Suppressor macrophage treated with lipopolysaccharide for 4 hours (primary cell): Measurements from ENCODE around the gene KCP.

Experiments used
- DNase-seq: peaks from one replicate; pipeline ENCODE4 v3.0.0-alpha.2; 2020

The KCP gene

GRCh38 chr7:128852537-128853254, 57.8 kb downstream of the KCP start:
- no peak for DNase-seq

GRCh38 chr7:128849804-128850490, 60.6 kb downstream of the KCP start:
- no peak for DNase-seq

DNA sequence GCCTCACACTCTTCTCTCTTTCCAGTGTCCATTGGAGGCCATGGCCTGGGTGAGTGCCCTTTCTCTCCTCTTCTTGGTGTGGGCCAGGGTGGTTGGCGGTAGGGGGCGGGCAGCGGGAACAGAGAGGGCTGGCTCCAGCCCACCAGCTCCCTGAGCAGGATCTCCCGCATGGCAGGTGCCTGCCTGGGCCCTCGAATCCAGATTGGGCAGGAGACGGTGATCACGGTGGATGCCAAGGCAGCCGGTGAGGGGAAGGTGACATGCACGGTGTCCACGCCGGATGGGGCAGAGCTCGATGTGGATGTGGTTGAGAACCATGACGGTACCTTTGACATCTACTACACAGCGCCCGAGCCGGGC, 61.4 kb downstream of the KCP start:
- DNase-seq = no peak

DNA sequence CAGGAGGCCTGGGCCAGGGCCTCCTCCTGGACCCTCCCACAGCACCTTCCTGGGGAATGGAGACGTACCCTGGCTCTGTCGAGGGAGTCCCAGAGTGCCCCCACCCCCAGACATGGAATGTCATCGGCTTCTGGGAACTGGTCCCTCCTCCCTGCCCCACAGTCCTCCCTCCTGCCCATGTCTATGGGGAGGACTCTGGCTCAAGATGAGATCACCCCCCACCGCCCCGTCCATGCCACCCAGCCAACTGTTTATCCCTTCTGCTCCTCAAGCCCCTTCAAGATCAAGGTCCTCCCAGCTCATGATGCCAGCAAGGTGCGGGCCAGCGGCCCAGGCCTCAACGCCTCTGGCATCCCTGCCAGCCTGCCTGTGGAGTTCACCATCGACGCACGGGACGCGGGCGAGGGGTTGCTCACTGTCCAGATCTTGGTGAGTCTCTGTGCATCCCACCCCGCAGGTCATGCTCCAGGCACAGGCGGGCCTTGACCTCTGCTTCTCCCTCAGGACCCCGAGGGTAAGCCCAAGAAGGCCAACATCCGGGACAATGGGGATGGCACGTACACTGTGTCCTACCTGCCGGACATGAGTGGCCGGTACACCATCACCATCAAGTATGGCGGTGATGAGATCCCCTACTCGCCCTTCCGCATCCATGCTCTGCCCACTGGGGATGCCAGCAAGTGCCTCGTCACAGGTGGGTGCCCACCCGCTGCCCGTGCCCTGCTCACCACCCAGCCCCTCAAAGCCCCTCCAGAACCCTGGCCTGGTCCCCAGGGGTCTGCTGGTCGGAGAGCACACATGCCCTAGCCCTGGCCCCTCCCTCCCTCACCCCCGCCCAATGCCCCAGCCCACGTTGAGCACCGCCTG, 62.0 kb downstream of the KCP start:
- no peak for DNase-seq

DNA sequence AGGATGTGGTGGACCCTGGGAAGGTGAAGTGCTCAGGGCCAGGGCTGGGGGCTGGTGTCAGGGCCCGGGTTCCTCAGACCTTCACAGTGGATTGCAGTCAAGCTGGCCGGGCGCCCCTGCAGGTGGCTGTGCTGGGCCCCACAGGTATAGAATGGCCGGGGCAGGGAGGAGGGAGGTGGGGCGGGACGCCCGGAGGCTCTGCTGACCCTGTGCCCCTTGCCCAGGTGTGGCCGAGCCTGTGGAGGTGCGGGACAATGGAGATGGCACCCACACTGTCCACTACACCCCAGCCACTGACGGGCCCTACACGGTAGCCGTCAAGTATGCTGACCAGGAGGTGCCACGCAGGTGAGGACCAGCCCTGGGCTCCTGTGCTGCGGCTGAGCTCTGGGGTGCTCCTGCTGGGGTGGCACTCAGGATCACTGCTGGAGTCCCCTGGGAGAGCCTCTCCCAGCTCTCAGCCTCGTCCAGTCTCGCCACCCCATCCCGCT, 62.7 kb downstream of the KCP start:
- no peak for DNase-seq

- no peak for DNase-seq
Observed at GRCh38 chr7:128846781-128847444, 63.6 kb downstream of the KCP start.

- DNase-seq = no peak
Observed at GRCh38 chr7:128845987-128846386, 64.5 kb downstream of the KCP start.

DNA sequence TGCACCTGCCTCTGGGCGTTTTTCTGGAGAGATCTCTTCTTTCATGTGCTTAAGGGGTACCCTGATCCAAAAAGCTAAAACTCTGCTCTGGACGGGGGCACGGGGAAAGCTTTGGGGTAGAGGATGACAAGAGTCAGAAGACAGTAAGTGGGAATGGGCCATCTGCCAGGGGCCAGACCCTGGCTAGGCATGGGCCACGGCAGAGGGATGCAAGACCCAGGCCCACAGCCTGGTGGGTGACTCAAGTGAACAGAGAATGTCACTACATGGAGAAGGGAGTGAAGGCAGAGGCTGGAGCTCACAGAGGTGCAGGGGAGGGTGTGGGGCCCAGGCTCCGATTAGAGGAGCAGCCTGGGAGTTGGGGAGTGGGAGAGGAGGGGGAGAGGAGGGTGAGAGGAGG, 65.0 kb downstream of the KCP start:
- DNase-seq = no peak

DNA sequence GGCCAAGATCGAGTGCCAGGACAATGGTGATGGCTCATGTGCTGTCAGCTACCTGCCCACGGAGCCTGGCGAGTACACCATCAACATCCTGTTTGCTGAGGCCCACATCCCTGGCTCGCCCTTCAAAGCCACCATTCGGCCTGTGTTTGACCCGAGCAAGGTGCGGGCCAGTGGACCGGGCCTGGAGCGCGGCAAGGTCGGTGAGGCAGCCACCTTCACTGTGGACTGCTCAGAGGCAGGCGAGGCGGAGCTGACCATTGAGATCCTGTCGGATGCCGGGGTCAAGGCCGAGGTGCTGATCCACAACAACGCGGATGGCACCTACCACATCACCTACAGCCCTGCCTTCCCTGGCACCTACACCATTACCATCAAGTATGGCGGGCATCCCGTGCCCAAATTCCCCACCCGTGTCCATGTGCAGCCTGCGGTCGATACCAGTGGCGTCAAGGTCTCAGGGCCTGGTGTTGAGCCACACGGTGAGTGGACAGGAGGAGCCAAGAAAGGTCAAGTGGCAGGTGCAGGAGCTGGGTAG, 65.7 kb downstream of the KCP start:
- DNase-seq = no peak

- no peak for DNase-seq
Observed at GRCh38 chr7:128843938-128844621, 66.4 kb downstream of the KCP start.

DNA sequence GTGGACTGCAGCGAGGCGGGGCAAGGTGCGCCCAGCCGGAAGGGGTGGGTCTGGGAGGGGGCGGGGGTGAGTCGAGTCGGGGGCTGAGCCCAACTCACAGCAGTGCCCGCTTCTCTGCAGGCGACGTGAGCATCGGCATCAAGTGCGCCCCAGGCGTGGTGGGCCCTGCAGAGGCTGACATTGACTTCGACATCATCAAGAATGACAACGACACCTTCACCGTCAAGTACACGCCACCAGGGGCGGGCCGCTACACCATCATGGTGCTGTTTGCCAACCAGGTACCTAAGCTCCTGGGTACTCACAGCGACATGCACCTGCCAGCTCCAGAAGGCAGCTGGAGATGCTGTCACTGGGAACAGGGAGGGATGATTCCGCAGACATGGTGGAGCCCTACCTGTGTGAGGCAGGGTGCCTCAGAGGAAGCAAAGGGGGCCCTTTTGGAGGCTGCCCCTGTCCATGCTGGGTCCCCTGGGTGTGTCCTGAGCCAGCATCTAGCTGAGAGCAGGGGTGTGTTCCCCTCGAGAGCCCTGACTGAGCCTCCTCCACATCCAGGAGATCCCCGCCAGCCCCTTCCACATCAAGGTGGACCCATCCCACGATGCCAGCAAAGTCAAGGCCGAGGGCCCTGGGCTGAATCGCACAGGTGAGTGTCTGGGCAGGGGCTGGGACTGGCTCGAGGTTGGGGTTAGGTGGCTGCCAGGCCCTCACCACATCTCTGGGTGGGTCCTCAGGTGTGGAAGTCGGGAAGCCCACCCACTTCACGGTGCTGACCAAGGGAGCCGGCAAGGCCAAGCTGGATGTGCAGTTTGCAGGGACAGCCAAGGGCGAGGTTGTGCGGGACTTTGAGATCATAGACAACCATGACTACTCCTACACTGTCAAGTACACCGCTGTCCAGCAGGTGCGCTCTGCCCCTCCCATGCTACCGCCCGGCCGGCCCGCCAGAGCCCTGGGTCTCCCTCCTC, 67.6 kb downstream of the KCP start:
- no peak for DNase-seq

DNA sequence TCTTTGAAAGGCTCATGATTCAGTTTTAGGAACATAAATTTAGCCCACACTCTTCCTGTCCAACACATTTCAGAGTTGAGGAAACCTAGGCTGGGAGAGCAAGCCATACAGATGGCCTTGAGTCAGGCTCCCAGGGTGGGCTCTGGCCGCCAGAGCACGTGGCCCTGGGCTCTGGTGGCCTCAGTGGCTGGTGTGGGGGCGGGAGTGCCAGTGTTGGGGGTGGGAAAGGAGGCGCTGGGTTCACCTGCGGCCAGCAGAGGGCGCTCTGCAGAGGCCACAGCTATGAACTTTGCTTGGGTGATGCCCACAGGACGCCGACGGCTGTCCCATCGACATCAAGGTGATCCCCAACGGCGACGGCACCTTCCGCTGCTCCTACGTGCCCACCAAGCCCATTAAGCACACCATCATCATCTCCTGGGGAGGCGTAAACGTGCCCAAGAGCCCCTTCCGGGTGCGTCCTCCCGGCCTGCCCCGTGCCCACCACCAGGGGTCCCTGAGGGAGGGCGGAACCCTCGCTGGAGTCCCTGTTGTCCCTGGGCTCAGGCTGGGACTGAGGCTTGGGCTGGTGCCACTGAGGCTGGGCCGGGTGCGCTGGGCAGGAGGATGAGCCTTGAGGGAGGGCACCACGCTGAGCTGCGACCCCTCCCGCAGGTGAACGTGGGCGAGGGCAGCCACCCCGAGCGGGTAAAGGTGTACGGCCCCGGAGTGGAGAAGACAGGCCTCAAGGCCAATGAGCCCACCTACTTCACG, 68.4 kb downstream of the KCP start:
- peak; percentile 63 for DNase-seq

- DNase-seq = no peak
Observed at GRCh38 chr7:128841171-128841690, 69.3 kb downstream of the KCP start.

DNA sequence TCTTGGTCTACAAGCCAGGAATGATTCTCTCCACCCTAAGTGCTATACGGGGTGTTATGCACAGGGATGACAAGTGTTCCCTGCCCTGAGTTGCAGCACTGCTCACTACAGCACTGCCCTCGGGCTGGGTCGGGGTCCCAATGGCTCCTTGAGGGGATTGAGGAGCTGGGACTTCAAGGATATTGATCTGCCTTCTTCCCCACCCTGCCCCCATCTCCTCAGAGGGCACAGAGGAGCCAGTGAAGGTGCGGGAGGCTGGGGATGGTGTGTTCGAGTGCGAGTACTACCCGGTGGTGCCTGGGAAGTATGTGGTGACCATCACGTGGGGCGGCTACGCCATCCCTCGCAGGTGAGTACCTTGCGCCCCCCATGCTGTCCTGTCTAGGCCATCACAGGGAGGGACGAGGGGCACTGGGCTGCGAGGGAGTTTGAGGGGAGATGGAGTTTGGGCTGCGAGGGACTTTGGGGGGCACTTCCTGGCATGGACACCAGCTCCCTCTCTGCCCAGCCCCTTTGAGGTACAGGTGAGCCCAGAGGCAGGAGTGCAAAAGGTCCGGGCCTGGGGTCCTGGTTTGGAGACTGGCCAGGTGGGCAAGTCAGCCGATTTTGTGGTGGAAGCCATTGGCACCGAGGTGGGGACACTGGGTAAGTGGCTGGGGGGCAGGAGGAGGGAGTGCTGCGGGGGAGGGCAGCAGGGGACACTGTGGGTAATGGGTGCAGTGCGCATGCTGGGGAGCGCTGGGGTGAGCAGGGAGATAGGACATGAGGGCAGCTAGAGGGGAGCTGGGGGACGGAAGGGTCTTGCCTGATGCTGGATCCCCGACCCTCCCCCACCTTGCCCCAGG, 70.0 kb downstream of the KCP start:
- DNase-seq = no peak

DNA sequence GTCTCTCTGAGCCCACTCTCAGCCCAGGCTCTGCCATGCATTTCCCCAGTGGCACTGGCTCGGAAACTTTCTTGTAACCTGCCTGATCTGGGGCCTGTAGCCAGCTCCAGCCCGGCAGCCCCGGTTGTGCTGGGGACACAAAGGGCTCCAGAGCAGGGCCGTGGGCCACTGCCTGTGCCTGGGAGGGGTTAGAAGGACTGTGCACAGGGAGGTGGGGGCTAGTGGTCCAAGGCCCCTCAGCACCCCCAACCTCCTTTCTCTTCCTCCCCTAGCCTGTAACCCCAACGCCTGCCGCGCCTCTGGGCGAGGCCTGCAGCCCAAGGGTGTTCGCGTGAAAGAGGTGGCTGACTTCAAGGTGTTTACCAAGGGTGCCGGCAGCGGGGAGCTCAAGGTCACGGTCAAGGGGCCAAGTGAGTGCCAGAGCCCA, 70.7 kb downstream of the KCP start:
- no peak for DNase-seq

GRCh38 chr7:128838981-128839731, 71.4 kb downstream of the KCP start:
- DNase-seq = no peak

DNA sequence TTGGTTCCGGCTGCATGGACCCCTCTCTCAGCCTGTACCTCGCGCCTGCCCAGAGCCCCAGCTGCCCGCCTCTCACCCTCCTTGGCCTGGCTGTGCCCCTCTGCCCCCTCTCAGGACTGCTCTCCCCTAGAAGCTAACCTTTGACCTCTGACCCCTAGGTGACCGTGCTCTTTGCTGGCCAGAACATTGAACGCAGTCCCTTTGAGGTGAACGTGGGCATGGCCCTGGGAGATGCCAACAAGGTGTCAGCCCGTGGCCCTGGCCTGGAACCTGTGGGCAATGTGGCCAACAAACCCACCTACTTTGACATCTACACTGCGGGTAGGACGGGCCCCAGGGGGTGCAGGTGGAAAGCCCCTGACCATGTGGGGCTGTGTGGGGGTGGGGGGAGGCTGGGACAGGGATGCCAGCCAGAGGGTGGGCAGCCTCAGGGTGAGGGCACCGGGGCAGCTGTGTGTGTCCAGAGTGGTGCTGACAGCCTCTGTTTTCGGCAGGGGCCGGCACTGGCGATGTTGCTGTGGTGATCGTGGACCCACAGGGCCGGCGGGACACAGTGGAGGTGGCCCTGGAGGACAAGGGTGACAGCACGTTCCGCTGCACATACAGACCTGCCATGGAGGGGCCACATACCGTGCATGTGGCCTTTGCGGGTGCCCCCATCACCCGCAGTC, 72.3 kb downstream of the KCP start:
- no peak for DNase-seq

DNA sequence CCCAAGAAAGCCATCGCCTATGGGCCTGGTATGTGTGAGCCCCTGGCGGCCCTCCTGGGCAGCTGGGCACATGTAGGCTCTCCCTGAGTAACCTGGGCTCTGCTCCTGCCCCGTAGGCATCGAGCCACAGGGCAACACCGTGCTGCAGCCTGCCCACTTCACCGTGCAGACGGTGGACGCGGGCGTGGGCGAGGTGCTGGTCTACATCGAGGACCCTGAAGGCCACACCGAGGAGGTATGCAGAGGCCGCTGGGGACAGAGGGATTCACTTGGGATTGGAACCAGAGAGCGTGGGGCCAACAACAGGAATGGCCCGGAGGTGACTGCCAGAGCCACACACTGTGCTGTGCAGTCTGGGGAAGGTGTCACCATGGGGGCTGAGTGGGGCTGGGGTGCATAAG, 73.0 kb downstream of the KCP start:
- DNase-seq = no peak
